Kidney glomerular epithelial cell (primary cell): ENCODE data around the gene BZW2.
"Not testable (repeated sequence)": the region's sequence is repeated elsewhere in the genome, so short reads cannot be mapped to it uniquely, and the experiment has no call there.

ENCODE experiments used
- DNase-seq: peaks from one replicate; lab custom pipeline; 2025; lab: John Stamatoyannopoulos, UW

BZW2 gene

GRCh38 chr7:16646472-16647072 lies 591 bp downstream of the BZW2 start:
- DNase-seq, result no peak

- DNase-seq, result no peak
These were observed 1.5 kb downstream of the BZW2 start for GRCh38 chr7:16647435-16647960.

GRCh38 chr7:16648551-16648950 lies 2.6 kb downstream of the BZW2 start:
- DNase-seq, result no peak

GRCh38 chr7:16649196-16649595 lies 3.2 kb downstream of the BZW2 start:
- no peak for DNase-seq

GRCh38 chr7:16650266-16650665 lies 4.3 kb downstream of the BZW2 start:
- DNase-seq, result no peak

GRCh38 chr7:16651396-16652239 lies 5.6 kb downstream of the BZW2 start:
- DNase-seq, result no peak

GRCh38 chr7:16652240-16652583 lies 6.2 kb downstream of the BZW2 start:
- DNase-seq, result no peak

GRCh38 chr7:16652888-16653287 lies 6.9 kb downstream of the BZW2 start:
- no peak for DNase-seq

- DNase-seq, result no peak
These were observed 9.4 kb downstream of the BZW2 start for GRCh38 chr7:16655394-16655793.

GRCh38 chr7:16656141-16656540 lies 10.2 kb downstream of the BZW2 start:
- DNase-seq, result no peak

GRCh38 chr7:16657656-16658279 lies 11.8 kb downstream of the BZW2 start:
- DNase-seq, result no peak

GRCh38 chr7:16659854-16660497 lies 14.0 kb downstream of the BZW2 start:
- not testable (repeated sequence) for DNase-seq

- no peak for DNase-seq
These were observed 14.9 kb downstream of the BZW2 start for GRCh38 chr7:16660702-16661464.

GRCh38 chr7:16661924-16662323 lies 15.9 kb downstream of the BZW2 start:
- DNase-seq, result no peak

- DNase-seq, result no peak
These were observed 21.4 kb downstream of the BZW2 start for GRCh38 chr7:16667355-16667754.

GRCh38 chr7:16668049-16668858 lies 22.3 kb downstream of the BZW2 start:
- DNase-seq, result no peak

GRCh38 chr7:16668978-16669377 lies 23.0 kb downstream of the BZW2 start:
- DNase-seq, result no peak

GRCh38 chr7:16669581-16669980 lies 23.6 kb downstream of the BZW2 start:
- no peak for DNase-seq

- no peak for DNase-seq
These were observed 24.0 kb downstream of the BZW2 start for GRCh38 chr7:16670021-16670420.

- DNase-seq, result no peak
These were observed 24.9 kb downstream of the BZW2 start for GRCh38 chr7:16670731-16671344.
